ENCODE measurements around the gene FZD8.
A peak's percentile ranks its signal among the peaks of the same experiment; 100 is the strongest.

Gene FZD8

GRCh38 chr10:35614312-35614711 is 27.8 kb downstream of the FZD8 start (continued):
- TF ChIP-seq ZNF449 (tag by site-specific recombination; IDR thresholded peaks at IDR 0.05) (no peak), ZBTB8A (tag by site-specific recombination; IDR thresholded peaks at IDR 0.05) (no peak), ZNF596 (tag by site-specific recombination; IDR thresholded peaks at IDR 0.05) (no peak), ZNF19 (tag by site-specific recombination; IDR thresholded peaks at IDR 0.05; ENCODE audit: low read depth) (no peak), ZNF791 (tag by site-specific recombination; IDR thresholded peaks at IDR 0.05) (no peak)

GRCh38 chr10:35613597-35614226 is 28.4 kb downstream of the FZD8 start:
- ChIA-PET POLR2A (no interaction called here), CTCF (interaction anchor here (0.7 to 2.2 kb wide), 12 partner anchors 8 to 1267 kb away, joined by 3 to 6 read pairs (median 3); partner anchors contain the start of gene GJD4)
- Histone ChIP-seq H3K9me3 (ENCODE audit: control insufficient read depth, insufficient read depth, low read depth, low read length) (no peaks in the 10 kb centered on the region), H3K4me3 (ENCODE audit: low read depth, low read length) (no peak overlapping the region), H3K4me1 (ENCODE audit: control insufficient read depth, insufficient read depth, low read length) (no peaks in the 10 kb centered on the region), H3K36me3 (ENCODE audit: control insufficient read depth in 2 of 2, insufficient read depth in 1 of 2, low read length in 2 of 2) (no peaks in the 10 kb centered on the region), H3K27ac (ENCODE audit: extremely low read depth, low read depth, low read length) (no peak overlapping the region)
- TF ChIP-seq INSM2 (tag by site-specific recombination; IDR thresholded peaks at IDR 0.05) (no peak), ZNF654 (tag by site-specific recombination; IDR thresholded peaks at IDR 0.05; ENCODE audit: low read depth) (peak; percentile 67), PRDM2 (tag by site-specific recombination; IDR thresholded peaks at IDR 0.05; ENCODE audit: borderline replicate concordance) (no peak), ZNF239 (tag by site-specific recombination; IDR thresholded peaks at IDR 0.05) (no peak), ZNF548 (tag by site-specific recombination; IDR thresholded peaks at IDR 0.05) (no peak), GLIS2 (tag by site-specific recombination; IDR thresholded peaks at IDR 0.05) (no peak), ZEB2 (tag by site-specific recombination; IDR thresholded peaks at IDR 0.05) (no peak)

GRCh38 chr10:35613107-35613440 is 29.0 kb downstream of the FZD8 start:
- H3K9me3 ChIP-seq (ENCODE audit: control insufficient read depth, insufficient read depth, low read depth, low read length): no peaks in the 10 kb centered on the region
- CTCF ChIA-PET: interaction anchor here (0.6 to 2.2 kb wide), 11 partner anchors 10 to 1243 kb away, joined by 3 to 6 read pairs (median 3); no protein-coding TSS in a partner anchor
- POLR2A ChIA-PET: no interaction called here
- no peaks in the 10 kb centered on the region for H3K4me1 ChIP-seq (ENCODE audit: control insufficient read depth, insufficient read depth, low read length)
- no peak overlapping the region for H3K4me3 ChIP-seq (ENCODE audit: low read depth, low read length)
- H3K36me3 ChIP-seq (ENCODE audit: control insufficient read depth in 2 of 2, insufficient read depth in 1 of 2, low read length in 2 of 2): no peaks in the 10 kb centered on the region
- no peak overlapping the region for H3K27ac ChIP-seq (ENCODE audit: extremely low read depth, low read depth, low read length)
- no peak for TF ChIP-seq ZBTB48 (tag by site-specific recombination; IDR thresholded peaks at IDR 0.05)
- TF ChIP-seq ZNF585B (tag by site-specific recombination; IDR thresholded peaks at IDR 0.05): no peak
- no peak for TF ChIP-seq ZFP41 (tag by site-specific recombination; IDR thresholded peaks at IDR 0.05; ENCODE audit: borderline replicate concordance)
- TF ChIP-seq ZNF610 (tag by site-specific recombination; IDR thresholded peaks at IDR 0.05; ENCODE audit: borderline replicate concordance): no peak
- no peak for TF ChIP-seq GLI4 (tag by site-specific recombination; IDR thresholded peaks at IDR 0.05)
- TF ChIP-seq ZNF223 (tag by site-specific recombination; IDR thresholded peaks at IDR 0.05): no peak
- no peak for TF ChIP-seq KLF17 (tag by site-specific recombination; IDR thresholded peaks at IDR 0.05)
- no peak for TF ChIP-seq ZNF239 (tag by site-specific recombination; IDR thresholded peaks at IDR 0.05)
- TF ChIP-seq ZNF148 (tag by site-specific recombination; IDR thresholded peaks at IDR 0.05; ENCODE audit: borderline replicate concordance): no peak
- TF ChIP-seq ZNF292 (tag by site-specific recombination; IDR thresholded peaks at IDR 0.05; ENCODE audit: borderline replicate concordance, low read depth): no peak
